Adrenal gland (tissue), 12 donors: ENCODE results near the gene ATOH8. TPM values are rescaled to one million over a fixed set of nuclear protein-coding genes. Genes with fewer than 3 reads are reported as not detected.

Experiments
- microRNA-seq, 3 donors: library from miRNA; unstranded; fragments of <30 nt; microRNA quantifications; one replicate each; pipeline ENCODE4, GENCODE V29; 2017 to 2020
- polyA plus RNA-seq, 3 donors: library from polyadenylated mRNA; stranded (reverse); fragments of 200-250 nt in 2 of 3; fragments of 350-450 nt in 1 of 3; fragmentation: Illumina TruSeq in 1 of 3; extraction: RNeasy Lipid Tissue Mini Kit (QIAGEN cat#74804) in 1 of 3; gene quantifications; one replicate each; pipeline ENCODE4 v1.2.3, GENCODE V29; 2013 to 2014
- small RNA-seq, 2 donors: library from RNA; depleted of rRNA; stranded (forward); fragments of <200 nt; gene quantifications; one replicate each; pipeline ENCODE3, GENCODE V24; 2016
- total RNA-seq, 9 donors: library from RNA; depleted of rRNA in 4 of 9; stranded (reverse); fragments of >200 nt in 4 of 9; fragments of 120-200 nt in 1 of 9; fragmentation: NEBNext Ultra II Directional in 1 of 9; extraction: Animal tissue kit (Norgen Biotek cat#: 25700) in 1 of 9; gene quantifications; one replicate each; pipeline versions ENCODE4 v1.1.0 to v1.2.4, GENCODE V29; 2013 to 2023
- donor health status: healthy with polysubstance abuse.
- donor health status: Bipolar disorder and iron deficiency.
- donor health status: DM: yes; HTN: yes; CAD: no.
- donor health status: DM: no; HTN: no; CAD: no.
- donor health status: DM: no; HTN: no; CAD: no.
- donor health status: DM: yes; HTN: yes; CAD: no.

The ATOH8 gene
- total and polyA plus RNA-seq, 12 donors, result 0.88 to 44.0 (median 6.0) TPM

Small RNA genes within 50 kb of the gene (microRNA-seq; reads per million reads assigned to microRNA genes)
- 0 reads per million in 3 donors for gene MIR6071

Small RNA genes within 50 kb of the gene (small RNA-seq; reads per million reads assigned to genes)
- gene MIR6071, result 0 reads per million in 2 donors
- 0 reads per million in 2 donors for gene RN7SKP83
- gene RNU1-38P, result 0 reads per million in 2 donors

Other genes with a start within 250 kb of the ATOH8 start
- 100 to 1,000 TPM in 7 of 9 donors, 10 to 100 TPM in 2; 87.3 to 429 (median 175) TPM for gene MAT2A, start 214.8 kb upstream of the ATOH8 start, total RNA-seq
- gene MAT2A, start 214.8 kb upstream of the ATOH8 start, polyA plus RNA-seq, result 100 to 1,000 TPM in 1 of 3 donors, 10 to 100 TPM in 2; 41.1 to 237 (median 75.9) TPM
- gene GGCX, start 192.5 kb upstream of the ATOH8 start, total RNA-seq, result 10 to 100 TPM; 24.8 to 85.2 (median 48.4) TPM
- gene GGCX, start 192.5 kb upstream of the ATOH8 start, polyA plus RNA-seq, result 10 to 100 TPM; 14.9 to 28.4 (median 19.2) TPM
- 10 to 100 TPM in 7 of 9 donors, 1 to 10 TPM in 2; 8.0 to 68.9 (median 42.3) TPM for gene VAMP8, start 176.4 kb upstream of the ATOH8 start, total RNA-seq
- gene VAMP8, start 176.4 kb upstream of the ATOH8 start, polyA plus RNA-seq, result 100 to 1,000 TPM in 1 of 3 donors, 10 to 100 TPM in 2; 47.2 to 108 (median 51.5) TPM
- 100 to 1,000 TPM in 2 of 9 donors, 10 to 100 TPM in 7; 30.2 to 122 (median 70.5) TPM for gene VAMP5, start 169.6 kb upstream of the ATOH8 start, total RNA-seq
- gene VAMP5, start 169.6 kb upstream of the ATOH8 start, polyA plus RNA-seq, result 100 to 1,000 TPM in 2 of 3 donors, 10 to 100 TPM in 1; 37.7 to 130 (median 118) TPM
- 100 to 1,000 TPM in 8 of 9 donors, 10 to 100 TPM in 1; 93.8 to 249 (median 175) TPM for gene RNF181, start 158.2 kb upstream of the ATOH8 start, total RNA-seq
- 100 to 1,000 TPM; 130 to 295 (median 214) TPM for gene RNF181, start 158.2 kb upstream of the ATOH8 start, polyA plus RNA-seq
- gene TMEM150A, start 151.3 kb upstream of the ATOH8 start, total RNA-seq, result 10 to 100 TPM; 13.8 to 31.2 (median 21.3) TPM
- 10 to 100 TPM; 11.6 to 79.1 (median 61.4) TPM for gene TMEM150A, start 151.3 kb upstream of the ATOH8 start, polyA plus RNA-seq
- 10 to 100 TPM; 11.7 to 40.4 (median 26.0) TPM for gene C2orf68, start 141.9 kb upstream of the ATOH8 start, total RNA-seq
- 10 to 100 TPM; 24.2 to 48.9 (median 29.0) TPM for gene C2orf68, start 141.9 kb upstream of the ATOH8 start, polyA plus RNA-seq
- gene USP39, start 137.8 kb upstream of the ATOH8 start, total RNA-seq, result 100 to 1,000 TPM in 1 of 9 donors, 10 to 100 TPM in 8; 28.6 to 270 (median 35.7) TPM
- 10 to 100 TPM; 26.2 to 43.9 (median 27.7) TPM for gene USP39, start 137.8 kb upstream of the ATOH8 start, polyA plus RNA-seq
- 10 to 100 TPM in 2 of 9 donors, 1 to 10 TPM in 1, under 1 TPM in 2, not detected in 4; 0.09 to 21.3 (median 1.4) TPM for gene SFTPB, start 85.8 kb upstream of the ATOH8 start, total RNA-seq
- gene SFTPB, start 85.8 kb upstream of the ATOH8 start, polyA plus RNA-seq, result 1 to 10 TPM in 1 of 3 donors, under 1 TPM in 1, not detected in 1; 0.04 to 5.5 TPM
- gene GNLY, start 59.6 kb upstream of the ATOH8 start, total RNA-seq, result 1 to 10 TPM in 5 of 9 donors, under 1 TPM in 3, not detected in 1; 0.28 to 2.9 (median 1.2) TPM
- gene GNLY, start 59.6 kb upstream of the ATOH8 start, polyA plus RNA-seq, result 1 to 10 TPM in 2 of 3 donors, under 1 TPM in 1; 0.82 to 6.7 (median 1.8) TPM
- gene ST3GAL5, start 135.0 kb downstream of the ATOH8 start, total RNA-seq, result 100 to 1,000 TPM in 4 of 9 donors, 10 to 100 TPM in 5; 25.6 to 172 (median 89.2) TPM
- 10 to 100 TPM; 79.2 to 96.4 (median 79.7) TPM for gene ST3GAL5, start 135.0 kb downstream of the ATOH8 start, polyA plus RNA-seq